Epithelial cell of prostate (primary cell): ENCODE data around the gene FARS2.

Source experiments
- DNase-seq: peaks from one replicate; pipeline ENCODE4 v3.0.0-alpha.2; 2011; ENCODE audit warnings: low read depth, low spot score
- H3K27ac ChIP-seq: fragments of 450-650 bp; 2 replicates; pipeline ENCODE4 v1.5.1; 2017; ENCODE audit warnings: mild to moderate bottlenecking

FARS2 gene

DNA sequence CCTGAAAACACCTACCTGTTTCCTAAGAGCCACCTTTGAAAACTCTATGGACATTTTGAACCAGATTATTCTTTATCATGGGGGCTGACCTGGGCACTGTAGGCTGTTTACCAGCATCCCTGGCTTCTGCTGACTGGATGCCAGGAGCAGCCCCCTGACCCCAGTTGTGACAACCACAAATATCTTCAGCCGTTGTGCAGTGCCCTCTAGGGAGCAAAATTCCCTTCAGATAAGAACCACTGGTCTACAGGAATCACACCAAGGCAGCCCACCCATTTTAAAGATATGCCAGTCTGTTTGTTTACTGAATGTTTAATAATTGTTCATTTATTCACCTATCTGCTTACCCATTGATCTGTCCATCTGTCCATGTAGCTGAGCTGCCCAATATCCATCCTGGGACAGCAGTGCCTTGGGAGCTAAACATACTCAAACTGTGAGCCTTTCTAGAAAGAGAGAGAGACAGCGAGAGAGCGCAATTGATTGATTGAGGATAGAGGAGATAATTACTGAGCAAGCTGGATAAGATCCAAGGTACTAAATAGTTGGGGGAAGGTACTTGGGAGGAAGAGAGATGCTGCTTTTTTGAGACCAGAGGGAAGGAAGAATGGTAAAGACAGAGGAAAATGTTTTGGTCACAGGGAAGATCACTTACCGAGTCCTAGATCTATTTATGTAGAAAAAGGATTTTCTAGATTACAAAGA is 468.7 kb downstream of the FARS2 start:
- no peak for DNase-seq

DNA sequence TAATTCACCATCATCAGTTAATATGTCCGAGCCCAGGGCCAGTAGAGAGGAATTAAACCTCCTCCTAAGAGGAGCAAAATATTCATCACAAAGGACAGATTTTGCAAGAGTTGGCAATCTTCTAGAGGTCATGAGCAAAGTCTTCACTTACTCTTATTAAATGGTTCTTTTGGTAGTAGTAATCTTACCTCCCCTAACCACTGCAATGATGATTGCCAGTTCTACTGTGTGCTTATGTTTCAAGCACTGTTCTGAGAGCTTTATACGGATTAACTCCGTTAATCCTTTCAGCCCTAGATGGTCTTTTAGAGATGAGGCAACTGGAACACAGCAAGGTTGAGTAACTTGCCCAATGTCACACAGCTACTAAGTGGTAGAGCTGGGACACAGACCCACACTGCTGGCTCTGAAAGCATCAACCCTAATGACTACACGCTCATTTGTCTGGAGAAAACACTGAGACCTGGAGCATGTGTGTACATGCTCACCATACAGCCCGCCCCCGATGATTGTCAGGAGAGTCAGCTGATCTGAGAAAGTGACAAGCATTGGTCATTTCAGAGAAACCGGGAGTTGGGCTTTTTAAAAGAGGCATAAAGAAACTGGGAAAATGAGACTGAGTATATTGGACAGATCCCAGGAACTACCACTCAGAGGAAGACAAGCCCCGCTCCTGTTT is 469.4 kb downstream of the FARS2 start:
- no peak for DNase-seq
- no peak overlapping the region for H3K27ac ChIP-seq

More for the DNA sequence above, 468.7 kb downstream of the FARS2 start:
- H3K27ac ChIP-seq, result peak overlapping the region; percentile 55

DNA sequence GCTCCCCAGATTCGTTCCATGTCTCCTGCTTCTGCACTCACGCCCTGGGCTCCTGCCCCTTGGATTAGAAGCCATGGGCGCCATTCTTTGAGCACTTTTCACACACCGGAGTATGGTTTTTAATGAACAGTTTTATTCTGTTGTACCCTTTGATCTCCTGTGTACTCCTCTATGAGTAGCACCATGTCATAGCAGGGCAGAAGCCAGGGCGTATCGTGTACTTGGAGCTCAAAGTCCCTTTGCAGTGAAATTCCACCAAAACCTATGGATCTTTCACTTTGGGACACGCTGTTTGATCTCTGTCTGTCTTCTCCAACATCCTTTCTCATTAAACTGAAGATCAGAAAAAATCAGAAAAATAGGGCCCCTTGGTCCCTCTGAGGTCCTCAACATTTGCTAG is 470.1 kb downstream of the FARS2 start:
- DNase-seq, result no peak

DNA sequence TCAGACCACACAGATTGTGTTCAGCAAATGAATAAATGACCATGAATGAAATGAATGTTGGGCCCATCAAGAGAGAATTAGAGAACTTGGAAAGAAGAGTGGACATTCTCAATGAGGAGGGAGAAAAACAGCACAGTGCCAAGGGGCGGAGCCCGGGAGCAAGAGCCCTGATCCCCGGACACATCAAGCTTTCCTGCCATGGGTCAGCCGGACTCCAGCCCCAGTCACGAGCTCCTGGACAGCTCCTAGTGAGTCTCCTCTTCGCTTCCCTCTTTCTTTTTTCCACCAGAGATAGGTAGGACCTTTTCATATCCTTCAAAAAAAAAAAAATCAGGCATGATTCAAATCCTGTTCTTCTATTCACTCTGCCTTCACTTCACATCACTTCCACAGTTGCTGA is 471.2 kb downstream of the FARS2 start:
- DNase-seq, result no peak
- no peak overlapping the region for H3K27ac ChIP-seq

More for the DNA sequence above, 470.1 kb downstream of the FARS2 start:
- no peak overlapping the region for H3K27ac ChIP-seq

DNA sequence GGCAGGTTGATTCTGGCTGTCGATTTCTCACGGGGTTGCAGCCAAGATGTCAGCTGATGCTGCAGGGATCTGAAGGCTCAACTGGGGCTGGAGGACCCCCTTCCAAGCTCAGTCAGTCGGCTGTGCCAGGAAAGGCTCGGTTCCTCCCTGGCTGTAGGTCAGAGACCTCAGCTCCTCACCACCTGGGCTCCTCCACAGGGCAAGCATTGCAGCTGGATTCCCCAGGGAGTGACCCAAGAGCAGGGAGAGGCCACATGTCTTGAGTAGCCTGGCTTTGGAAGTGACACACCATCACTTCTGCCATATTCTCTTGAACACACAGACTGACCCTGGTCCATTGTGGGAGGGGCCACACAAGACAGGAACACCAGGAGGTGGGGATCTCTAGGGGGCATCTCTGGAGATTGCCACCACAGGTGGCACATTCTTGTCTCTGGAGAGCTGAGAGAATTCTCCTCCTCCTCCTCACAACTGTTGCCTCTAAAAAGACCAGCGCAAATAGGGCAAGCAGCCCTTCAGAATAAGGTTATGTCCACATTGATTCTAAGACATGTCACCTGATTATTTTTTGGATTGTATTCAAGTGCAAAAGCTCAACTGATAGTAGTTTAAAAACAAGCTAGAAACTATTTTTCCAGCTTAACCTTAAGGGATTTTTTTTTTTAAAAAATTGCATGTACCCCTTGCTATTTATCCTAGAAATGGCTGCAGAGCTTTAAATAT is 474.9 kb downstream of the FARS2 start:
- no peak overlapping the region for H3K27ac ChIP-seq
- DNase-seq, result no peak

DNA sequence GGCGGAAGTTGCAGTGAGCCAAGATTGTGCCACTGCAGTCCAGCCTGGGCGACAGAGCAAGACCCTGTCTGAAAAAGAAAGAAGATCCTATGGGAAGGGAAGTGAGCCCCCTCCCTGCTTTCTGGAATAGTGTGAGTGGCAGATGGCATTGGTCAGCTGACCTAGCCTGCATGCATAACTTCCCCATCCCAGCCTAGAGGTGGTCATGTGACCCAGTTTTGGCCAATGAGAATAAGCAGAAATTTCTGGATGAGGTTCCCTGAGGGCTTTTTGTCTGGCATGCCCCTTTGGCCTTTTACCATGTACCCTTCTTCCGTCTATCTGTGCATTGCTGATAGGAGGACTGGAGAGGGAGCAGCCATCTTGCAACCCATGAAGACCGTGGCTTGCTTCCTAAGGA is 476.1 kb downstream of the FARS2 start:
- H3K27ac ChIP-seq, result no peak overlapping the region
- no peak for DNase-seq

DNA sequence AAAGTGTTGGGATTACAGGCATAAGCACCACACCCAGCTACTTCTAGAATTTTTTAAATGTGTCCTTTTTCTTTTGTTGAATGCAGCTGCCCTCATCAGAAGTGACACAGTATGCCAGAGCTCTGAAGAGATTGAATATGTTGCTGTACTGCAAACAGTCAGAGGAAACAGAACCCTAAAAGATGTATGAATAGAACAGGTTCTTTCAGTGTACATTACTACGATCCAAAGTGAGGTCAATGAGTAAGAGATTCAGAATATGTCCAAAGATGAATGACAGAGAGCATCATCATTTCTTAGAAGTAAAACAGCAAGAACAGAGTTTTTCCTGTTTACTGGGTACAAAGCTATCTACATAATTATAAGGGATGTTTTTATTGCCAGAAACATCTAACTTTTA is 476.9 kb downstream of the FARS2 start:
- DNase-seq, result no peak
- H3K27ac ChIP-seq, result no peak overlapping the region

DNA sequence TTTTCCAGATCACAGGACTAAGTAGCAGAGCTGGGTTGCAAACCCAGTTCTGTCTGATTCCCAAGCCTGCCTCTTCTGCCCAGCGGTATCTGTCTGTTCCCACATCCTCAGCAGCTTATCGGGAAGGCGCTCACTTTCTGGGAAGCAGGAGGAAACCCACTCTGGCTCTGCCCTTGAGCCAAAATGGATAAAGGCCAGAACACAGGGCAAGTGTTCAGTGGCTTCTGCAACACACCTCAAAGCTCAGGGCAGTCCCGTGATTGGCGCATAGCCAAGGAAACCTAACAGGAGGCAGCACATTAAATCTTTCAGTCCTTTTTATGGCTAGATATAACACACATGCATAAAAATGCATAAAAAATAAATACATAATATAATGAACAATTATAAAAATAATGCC is 483.2 kb downstream of the FARS2 start:
- DNase-seq, result no peak
- H3K27ac ChIP-seq, result no peak overlapping the region

DNA sequence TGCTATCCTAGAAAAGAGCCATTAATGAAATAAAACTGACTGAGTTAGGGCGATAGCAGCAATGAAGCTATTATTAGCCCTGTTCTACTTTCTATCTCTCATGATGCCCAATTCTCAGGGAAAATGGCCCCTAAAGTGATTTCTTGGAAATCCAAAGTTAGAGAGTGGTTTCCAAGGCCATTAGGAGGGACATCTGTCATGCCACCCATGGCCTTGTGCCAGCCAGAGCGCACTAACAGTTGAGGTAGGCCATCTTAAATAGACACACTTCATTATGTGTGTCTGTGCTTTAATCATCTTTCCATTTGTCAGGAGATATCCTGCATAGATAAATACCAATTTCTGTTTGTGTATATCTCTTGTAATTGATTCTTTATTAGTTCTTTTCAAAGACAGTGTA is 483.8 kb downstream of the FARS2 start:
- no peak for DNase-seq
- H3K27ac ChIP-seq, result no peak overlapping the region

DNA sequence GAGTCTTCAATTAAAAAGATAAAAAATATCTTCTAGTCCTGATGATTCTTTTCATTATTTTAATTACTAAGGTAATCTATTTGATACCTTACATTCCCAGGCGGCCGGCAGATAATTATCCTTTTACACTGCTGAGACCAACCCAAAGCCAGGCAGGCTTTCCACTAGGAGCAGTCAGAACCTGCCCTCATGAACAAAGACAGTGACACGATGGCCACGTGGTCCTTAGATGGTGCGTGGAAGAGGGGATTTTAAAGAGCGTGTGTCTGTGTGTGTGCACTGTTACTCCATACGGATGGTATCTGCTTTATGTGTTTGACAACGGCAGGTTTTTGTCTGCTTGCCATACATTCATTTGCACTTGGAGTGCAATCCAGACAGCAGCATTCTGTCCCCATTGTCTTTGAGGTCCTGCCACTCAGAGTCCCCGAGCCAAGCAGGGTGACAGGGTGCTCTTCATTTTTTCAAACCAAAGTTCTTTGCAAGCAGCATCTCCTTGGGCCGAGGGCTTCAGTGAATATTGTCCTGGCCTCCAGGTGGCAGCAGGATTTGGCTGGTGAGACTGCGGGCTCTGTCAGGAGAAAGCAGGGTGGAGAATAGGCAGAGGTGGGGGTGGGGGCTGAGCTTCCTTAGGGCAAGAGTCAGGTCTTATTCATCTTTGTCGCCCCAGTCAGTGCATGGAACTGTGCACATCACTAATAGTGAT is 484.9 kb downstream of the FARS2 start:
- DNase-seq, result no peak
- H3K27ac ChIP-seq, result no peak overlapping the region

DNA sequence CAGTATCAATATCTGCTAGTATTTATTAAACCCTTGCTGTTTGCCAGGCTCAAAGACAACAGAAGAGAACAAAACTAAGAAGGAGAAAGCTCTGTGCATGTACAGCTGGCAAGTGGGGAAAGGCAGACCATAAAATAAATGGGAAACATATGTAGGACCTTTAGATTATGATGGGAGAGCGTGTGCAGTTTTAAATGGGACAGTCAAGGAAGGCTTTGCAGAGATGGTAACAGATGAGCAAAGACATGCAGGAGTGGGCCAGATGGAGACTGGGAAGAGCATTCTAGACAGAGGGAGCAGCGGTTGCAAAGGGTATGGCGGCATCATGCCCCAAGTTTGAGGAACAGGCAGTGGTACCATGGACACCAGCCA is 485.4 kb downstream of the FARS2 start:
- DNase-seq, result no peak
- no peak overlapping the region for H3K27ac ChIP-seq

DNA sequence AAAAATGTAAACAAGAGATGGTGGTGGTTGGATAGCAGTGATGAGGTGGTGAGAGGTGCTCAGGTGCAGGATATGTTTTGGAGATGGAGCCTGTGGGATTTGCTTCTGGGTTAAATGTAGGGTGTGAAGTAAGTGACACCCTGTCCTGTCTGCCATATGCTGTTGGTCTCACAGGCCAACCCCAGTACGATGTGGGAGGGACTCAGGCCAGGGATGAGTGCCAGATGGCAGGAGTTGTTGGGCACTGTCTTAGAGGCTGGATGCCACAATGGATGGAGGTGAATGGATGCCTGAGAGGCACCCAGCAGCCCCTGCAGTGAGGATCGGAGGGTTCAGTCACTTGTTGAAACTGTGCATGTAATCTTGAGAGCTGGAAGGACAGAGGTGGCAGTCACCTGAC is 486.1 kb downstream of the FARS2 start:
- no peak for DNase-seq
- no peak overlapping the region for H3K27ac ChIP-seq

DNA sequence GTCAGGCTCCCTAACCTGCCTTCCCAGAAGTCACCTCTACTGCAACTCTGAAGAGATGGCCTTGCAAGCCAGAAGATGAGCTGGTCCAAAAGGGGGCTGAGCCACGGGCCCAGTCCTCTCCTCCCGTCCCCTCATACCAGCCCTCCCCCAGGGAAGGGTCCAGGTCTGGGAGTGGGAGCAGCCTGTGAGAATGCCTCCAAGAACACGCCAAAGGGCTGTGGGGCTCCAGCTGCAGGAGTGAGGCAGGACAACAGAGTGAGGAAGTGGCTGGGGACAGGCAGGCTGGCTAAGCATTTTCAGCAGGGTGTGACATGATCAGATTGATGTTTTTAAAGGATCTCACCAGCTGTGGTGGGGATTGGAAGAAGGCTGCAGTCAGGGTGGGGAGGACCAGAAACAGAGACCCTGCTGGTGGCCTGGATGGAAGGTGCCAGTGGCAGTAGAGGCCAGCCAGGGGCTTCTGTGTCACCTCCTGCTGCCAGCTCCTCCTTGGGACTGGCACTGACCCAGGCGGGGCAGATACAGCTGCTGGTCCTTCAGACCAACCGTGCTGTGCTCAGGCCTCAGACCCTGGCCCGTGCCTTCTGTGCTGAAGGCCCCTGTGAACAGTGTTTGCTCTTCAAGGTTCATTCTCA is 487.8 kb downstream of the FARS2 start:
- H3K27ac ChIP-seq, result no peak overlapping the region
- no peak for DNase-seq

DNA sequence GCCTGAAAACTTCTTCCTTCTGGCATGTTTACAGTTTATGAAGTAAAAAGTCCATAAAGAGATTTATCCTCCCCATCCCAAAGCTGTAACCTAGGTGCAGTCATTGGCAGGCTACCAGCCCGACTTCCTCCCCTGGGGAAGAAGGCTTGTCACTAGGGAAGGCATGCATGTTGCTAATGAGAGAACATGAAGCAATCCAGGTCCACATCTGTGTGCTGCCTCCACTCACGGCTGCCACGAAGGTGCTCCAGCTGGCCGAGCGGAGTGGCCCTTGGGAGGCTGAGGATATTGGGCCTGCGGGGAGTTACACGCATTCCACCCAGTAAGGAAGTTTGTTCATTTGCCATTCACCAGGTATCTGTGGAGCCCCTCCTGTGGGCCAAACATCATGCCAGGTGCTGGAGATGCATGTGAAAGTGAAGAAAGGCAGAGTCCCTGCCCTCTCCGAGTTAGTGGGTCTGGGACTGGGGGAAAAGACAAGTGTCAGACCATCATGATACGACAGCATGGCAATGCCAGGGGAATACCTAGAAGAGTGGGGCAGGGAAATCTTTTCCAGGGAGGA is 488.4 kb downstream of the FARS2 start:
- DNase-seq, result no peak

DNA sequence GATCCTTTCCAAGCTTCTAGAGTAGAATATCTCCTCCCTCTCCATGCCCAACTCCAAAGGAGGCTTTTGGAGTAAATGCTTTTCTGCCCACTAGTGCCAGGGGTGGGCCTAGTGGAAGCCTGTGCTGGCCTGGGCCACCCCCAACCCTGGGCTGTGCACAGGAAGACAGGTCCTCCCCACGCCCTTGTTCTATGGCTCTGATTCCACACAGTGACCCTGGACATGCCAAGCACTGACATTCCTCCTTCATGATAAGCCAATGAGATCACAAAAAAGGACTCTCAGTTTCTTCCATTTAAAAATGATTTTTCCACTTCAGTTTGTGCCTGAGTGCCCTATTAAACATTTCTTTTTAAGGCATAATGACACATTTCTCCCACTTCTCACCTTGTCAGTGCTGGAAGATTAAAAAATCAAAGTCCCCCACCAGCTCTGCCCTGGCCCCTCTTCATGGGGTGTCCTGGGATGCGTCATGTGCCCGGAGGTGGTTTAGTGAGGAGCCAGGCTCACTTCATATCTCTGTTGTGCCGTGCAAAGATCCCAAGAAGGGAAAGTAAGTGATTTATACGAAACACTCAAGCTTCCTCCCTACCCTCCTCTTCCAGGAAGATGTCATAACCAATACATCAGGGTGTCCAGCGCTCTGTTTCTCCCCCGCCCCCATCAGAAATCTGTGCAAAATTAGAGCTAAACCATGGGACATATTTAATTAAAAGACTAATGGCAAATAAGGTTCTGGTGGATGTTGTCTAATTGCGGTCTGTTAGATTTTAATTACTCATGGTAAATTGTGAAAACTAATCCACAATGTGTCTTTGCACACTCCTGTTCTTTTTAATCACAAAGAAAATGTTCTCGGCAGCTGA is 490.4 kb downstream of the FARS2 start:
- H3K27ac ChIP-seq, result no peak overlapping the region
- no peak for DNase-seq

More for the DNA sequence above, 488.4 kb downstream of the FARS2 start:
- H3K27ac ChIP-seq, result no peak overlapping the region

DNA sequence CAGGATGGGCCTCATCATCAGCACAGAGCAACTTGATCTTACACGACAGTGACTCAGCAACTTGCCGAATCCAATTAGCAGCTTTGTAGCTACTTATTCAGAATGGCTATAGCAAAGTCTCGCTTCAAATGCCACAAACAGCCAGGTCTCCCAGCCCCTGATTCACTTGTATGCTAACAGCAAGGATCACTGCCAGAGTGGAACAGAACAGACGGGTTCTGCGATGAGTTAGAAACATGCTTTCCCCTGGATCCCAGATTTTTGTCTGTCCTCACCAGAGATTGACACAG is 491.0 kb downstream of the FARS2 start:
- DNase-seq, result no peak
- H3K27ac ChIP-seq, result no peak overlapping the region

DNA sequence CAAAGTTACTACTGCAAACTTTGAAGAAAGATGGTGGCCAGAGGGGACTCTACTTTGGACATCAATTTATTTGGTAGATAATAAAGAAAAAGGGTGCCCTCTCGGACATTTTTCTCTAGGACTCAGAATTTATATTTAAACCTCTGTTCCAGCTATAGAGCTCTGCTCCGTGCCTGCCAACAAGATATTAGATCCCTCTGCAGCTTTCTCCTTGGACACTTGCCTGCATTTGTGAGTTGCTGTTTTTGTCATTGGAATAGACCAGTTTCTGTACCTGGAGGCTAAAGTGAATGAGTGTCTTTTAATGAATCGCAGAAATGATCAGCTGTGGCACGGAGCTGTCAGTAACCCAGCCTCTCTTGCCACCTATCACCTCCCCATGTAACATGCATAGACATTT is 491.9 kb downstream of the FARS2 start:
- no peak for DNase-seq
- no peak overlapping the region for H3K27ac ChIP-seq

DNA sequence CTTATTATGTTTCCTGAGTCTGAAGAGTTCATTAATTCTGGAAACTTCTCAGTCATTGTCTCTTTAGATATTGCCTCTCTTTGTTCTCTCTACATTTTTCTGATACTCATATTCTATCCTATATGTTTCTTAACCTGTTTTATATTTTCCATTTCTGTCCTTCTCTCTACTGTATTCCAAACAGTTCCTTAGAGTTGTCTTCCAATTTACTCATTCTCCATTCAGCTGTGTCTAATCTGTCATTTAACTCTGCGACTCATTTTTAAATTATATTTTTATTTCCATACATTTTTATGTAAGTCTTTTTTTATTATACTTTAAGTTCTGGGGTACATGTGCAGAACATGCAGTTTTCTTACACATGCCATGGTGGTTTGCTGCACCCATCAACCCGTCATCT is 493.6 kb downstream of the FARS2 start:
- DNase-seq, result no peak

DNA sequence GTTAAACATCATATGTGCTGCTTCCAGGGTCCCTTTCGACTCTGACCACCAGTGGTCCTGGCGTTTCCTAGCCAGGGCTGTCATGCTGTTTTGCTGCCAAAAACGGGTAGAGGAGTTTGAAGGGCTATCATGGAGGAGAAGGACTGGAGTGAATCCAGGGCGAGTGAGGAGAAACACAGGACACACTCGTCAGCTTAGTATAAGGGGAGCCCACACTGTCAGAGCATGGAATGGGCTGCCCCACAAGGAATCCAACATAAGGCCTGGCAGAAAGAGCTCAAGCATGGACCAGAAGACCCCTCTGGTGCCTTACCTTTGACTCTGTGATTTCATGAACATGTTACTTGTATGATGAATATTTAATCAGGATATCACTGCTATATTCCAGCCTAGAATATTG is 498.3 kb downstream of the FARS2 start:
- DNase-seq, result no peak
- no peak overlapping the region for H3K27ac ChIP-seq

More for the DNA sequence above, 493.6 kb downstream of the FARS2 start:
- H3K27ac ChIP-seq, result no peak overlapping the region
